ENCODE measurements around the gene CPTP. TPM values are rescaled to one million over a fixed set of nuclear protein-coding genes. Genes with fewer than 3 reads are reported as not detected.
"Not testable (repeated sequence)": the region's sequence is repeated elsewhere in the genome, so short reads cannot be mapped to it uniquely, and the experiment has no call there.

The CPTP gene
- total RNA-seq, 1 donor from 2014 or later = 16.3 TPM

GRCh38 chr1:1361982-1362423 lies 37.4 kb downstream of the CPTP start:
- DNase-seq (ENCODE audit: low read depth in 2 of 2) = peak; percentile 44 to 61

GRCh38 chr1:1364266-1364665 lies 39.7 kb downstream of the CPTP start:
- DNase-seq (ENCODE audit: low read depth in 2 of 2) = no peak

DNA sequence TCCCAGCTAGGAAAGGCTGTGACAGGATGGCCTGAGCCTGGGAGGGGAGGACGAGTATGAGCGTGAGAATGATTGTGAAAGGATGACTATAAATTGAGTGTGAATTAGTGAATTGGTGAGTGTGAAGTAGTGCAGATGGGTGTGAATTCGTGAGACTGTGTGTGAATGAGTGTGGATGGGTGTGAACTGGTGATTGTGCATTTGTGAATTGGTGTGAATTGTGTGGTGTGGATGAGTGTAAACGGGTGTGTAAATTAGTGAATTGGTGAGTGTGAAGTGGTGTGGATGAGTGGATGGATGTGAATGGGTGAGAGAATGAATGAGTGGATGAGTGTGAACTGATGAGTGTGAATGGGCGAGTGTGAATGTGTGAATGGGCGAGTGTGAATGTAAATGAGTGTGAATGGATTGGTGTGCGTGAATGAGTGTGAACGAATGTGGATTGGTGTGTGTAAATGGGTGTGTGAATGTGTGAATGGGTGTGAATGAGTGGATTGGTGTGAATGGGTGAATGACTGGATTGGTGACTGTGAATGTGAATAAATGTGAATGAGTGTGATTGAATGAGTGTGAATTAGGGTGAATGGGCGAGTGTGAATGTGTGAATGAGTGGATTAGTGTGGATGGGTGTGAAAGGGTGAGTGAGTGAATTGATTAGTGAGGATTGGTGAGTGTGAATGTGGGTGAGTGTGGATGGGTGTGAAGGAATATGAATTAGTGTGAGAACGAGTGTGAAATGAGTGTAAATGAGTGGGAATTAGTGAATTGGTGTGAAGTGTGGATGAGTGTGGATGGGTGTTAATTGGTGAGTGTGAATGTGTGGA lies 41.5 kb downstream of the CPTP start:
- DNase-seq (ENCODE audit: low read depth in 2 of 2) = no peak

- no peak for DNase-seq (ENCODE audit: low read depth in 2 of 2)
Measured at GRCh38 chr1:1366699-1367066, 42.1 kb downstream of the CPTP start.

- DNase-seq (ENCODE audit: low read depth in 2 of 2) = no peak
Measured at GRCh38 chr1:1367315-1367714, 42.7 kb downstream of the CPTP start.

- not testable (repeated sequence) for DNase-seq (ENCODE audit: low read depth in 2 of 2)
Measured at GRCh38 chr1:1370094-1370493, 45.5 kb downstream of the CPTP start.

- DNase-seq (ENCODE audit: low read depth in 2 of 2) = no peak
Measured at GRCh38 chr1:1370771-1371300, 46.2 kb downstream of the CPTP start.

DNA sequence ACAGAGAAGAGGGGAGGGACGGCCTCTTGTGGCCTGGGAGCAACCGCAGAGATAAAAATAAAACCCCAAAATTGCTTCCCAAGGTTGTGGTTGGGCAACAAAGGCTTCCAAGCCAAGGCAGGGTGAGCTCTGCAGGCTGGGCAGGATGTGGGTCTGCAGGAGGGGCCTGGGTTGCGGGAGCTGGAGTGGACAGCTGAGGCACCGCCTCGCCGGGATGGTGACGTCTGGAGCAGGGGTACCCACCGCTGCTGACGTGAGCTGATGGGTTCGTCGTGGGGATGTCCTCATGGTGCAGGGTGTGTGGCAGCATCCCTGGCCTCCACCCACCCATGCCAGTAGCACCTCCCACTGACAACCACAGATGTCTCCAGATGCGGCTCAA lies 46.8 kb downstream of the CPTP start:
- DNase-seq (ENCODE audit: low read depth in 2 of 2) = no peak

DNA sequence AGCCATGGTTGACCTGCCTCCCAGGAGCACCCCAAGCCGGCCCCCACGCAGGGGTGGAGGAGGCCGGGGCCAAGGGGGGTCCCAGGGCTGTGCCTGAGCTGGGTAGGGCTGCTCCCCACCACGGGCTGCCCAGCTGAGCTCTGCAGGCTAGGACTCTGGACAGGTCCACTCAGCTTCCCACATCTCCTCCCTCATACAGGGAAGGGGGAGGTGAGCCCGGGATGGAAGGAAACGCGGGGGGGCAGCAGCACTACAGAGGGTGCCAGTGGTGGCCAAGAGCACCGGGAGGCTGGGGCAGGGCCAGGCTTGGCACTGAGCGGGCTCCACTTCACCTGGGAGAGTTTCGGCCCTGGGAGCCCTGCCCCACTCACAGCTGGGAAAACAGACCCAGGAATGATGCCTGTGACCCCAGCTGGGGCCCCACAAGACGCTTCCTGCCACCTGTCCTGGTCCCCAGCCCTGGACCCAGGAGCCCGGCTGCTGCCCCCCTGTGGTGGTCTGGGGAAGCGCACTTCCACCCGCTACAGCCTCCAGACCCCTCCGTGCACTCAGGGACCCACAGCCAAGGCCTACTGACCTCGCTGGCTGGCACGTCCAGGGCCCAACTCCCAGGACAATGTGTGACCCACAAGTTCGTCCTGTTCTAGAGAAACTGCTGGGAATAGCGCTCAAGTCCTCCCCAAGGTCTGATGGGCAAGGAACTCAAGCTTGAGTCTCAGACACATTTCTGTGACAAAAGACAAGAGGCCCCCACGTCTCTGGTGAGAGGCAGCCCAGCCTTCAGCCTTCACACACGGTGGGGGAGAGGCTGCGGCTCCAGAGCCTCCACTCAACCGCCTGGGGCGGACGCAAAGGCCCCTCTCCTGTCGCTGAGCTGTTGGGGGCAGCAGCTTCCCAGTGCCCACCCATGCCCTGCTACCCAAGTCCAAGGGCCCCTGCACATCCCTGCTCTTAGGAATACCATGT lies 47.4 kb downstream of the CPTP start:
- peak; percentile 51 to 71 for DNase-seq (ENCODE audit: low read depth in 2 of 2)

GRCh38 chr1:1373051-1373814 lies 48.6 kb downstream of the CPTP start:
- no peak for DNase-seq (ENCODE audit: low read depth in 2 of 2)

DNA sequence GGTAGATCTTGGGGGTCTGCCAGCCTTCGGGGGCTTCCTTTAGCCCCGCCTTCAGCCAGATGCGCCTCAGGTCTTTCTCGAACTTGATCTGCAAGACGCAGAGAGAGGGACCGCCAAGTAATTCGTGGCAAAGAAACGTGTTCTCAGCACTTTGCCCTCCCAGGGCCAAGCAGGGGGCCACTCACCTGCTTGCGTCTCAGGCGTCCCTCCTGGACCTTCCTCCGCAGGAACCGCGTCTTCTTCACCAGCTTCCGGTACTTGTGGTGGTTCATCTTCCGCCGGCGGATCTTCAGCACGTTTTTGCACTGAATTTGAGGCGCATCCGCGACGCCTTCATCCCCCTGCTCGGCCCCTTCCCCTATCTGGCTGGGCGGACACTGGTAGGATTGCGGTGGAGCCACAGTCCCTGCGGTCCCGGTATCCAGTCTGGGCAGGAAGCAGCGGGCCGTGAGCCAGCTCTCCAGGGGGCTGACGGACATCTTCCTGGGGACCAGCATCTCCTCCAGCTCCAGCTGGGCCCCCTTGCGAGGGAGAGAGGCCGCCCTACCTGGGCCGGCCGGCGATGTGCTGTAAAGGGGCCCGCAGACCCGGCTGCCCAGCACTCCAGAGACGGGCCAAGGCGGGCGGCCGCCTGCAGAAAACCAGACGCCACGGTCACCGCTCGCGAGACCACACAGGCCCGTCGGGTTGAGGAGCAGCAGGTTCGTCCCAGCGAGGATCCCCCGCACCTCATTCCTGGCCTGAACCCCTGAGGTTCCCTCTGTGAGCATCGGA lies 49.4 kb downstream of the CPTP start:
- DNase-seq (ENCODE audit: low read depth in 2 of 2) = no peak

GRCh38 chr1:1374589-1374928 lies 50.0 kb downstream of the CPTP start:
- DNase-seq (ENCODE audit: low read depth in 2 of 2) = no peak

DNA sequence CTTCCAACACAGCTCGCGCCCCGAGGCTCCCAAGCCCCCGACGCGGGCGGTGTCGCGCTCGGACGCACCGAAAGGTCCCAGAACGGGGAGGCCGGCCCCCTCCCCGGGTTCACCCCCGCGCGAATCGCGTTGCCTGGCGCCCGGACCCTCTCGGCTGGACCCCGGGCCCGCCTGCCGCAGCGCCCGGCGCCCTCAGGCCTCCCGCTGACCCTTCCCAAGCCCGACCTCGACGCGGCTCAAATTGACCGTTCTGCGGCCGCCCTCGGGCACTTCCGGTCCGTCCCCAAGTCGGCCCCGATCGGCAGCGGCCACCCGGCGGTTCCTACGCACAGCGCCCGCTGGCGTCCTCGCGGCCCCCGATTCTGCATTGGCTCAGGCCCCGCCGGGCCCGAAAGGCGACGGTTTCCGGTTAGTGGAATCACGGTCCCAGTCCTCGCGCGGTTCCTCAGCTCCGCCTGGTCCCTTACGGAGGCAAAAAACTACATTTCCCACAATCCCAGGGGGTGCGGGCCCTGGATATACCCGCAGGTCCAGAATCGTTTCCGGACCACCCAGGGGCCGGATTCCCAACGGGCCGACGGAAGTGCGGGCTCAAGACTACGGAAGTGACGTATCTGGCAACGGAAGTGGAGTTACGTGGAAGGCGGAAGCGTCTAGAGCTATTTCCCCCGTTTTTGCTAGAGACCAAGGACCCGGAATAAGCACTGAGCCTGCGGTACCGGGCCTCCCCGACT lies 50.5 kb downstream of the CPTP start, which contains the start of gene AURKAIP1:
TSS of gene AURKAIP1 (minus strand) at position 279 of the 734 bp plus-strand sequence. CDS start 451 bp downstream, outside the sequence.
- peak; percentile 100 for DNase-seq (ENCODE audit: low read depth in 2 of 2)

- DNase-seq (ENCODE audit: low read depth in 2 of 2) = no peak
Measured at GRCh38 chr1:1376551-1377226, 52.1 kb downstream of the CPTP start.

DNA sequence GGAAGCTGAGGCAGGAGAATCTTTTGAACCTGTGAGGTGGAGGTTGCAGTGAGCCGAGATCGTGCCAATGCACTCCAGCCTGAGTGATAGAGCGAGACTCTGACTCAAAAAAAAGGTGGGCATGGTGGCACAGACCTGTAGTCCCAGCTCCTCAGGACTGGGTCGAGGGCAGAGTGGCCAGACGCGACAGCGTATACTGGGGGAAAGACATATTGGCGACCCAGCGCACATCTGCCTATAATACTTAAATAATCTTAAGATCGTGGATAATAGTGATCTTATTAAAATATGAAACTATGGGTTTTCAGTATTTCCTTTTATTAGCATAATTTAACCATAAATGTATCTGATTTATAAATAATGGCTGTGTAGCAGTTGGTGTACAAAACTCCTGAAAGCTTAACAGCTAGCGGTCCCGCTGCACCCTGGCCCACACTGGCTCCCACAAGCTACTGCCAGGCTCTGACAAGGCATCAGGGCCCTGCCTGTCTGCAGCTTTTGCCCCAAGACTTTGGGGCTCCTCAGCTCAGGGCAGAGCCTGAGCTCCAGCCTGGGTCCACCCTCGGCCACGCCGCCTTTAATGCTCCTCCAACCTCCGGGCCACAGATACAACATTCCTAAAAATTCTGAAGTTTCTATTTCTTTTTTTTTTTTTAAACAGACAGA lies 53.1 kb downstream of the CPTP start:
- no peak for DNase-seq (ENCODE audit: low read depth in 2 of 2)

Measured in lung microvascular endothelial cell (primary cell).